Gastroesophageal sphincter (tissue), 4 donors: ENCODE measurements around the gene MED22. TPM values are rescaled to one million over a fixed set of nuclear protein-coding genes. Genes with fewer than 3 reads are reported as not detected.

ENCODE experiments used
- ATAC-seq: fragments of 150-250 bp; one replicate; pipeline ENCODE4 v1.9.1; 2016; ENCODE audit warnings: mild to moderate bottlenecking, moderate library complexity
- H3K27ac ChIP-seq, 4 donors: fragments of 200-600 bp; sonication (generic) in 3 of 4; 1 replicate in 3 of 4; 2 replicates in 1 of 4; pipeline ENCODE4 v1.5.1; 2016 to 2019
- H3K27me3 ChIP-seq: fragments of 200-600 bp; sonication (generic); one replicate; pipeline ENCODE4 v1.5.1; 2019
- H3K36me3 ChIP-seq, 2 donors: fragments of 200-600 bp; sonication (generic); one replicate each; pipeline ENCODE4 v1.5.1; 2019; ENCODE audit warnings: control low read depth in 1 of 2
- H3K4me1 ChIP-seq, 3 donors: fragments of 200-600 bp; sonication (generic); 1 replicate in 2 of 3; 2 replicates in 1 of 3; pipeline ENCODE4 v1.5.1; 2016 to 2019; ENCODE audit warnings: control low read depth in 2 of 3
- H3K4me3 ChIP-seq, 2 donors: fragments of 200-600 bp; sonication (generic); one replicate each; pipeline ENCODE4 v1.5.1; 2019; ENCODE audit warnings: mild to moderate bottlenecking in 1 of 2, moderate library complexity in 1 of 2
- H3K9me3 ChIP-seq, 3 donors: fragments of 200-600 bp; sonication (generic); one replicate each; pipeline ENCODE4 v1.5.1; 2017 to 2019; ENCODE audit warnings: control low read depth in 2 of 3
- CTCF ChIP-seq, 4 experiments: fragments of 200-600 bp in 2 of 4; fragments of 450-650 bp in 2 of 4; sonication (generic) in 1 of 4; IDR thresholded peaks; one replicate each; pipeline ENCODE4 v1.5.1; 2017 to 2019; ENCODE audit warnings: antibody characterized with exemption in 4 of 4, mild to moderate bottlenecking in 2 of 4, moderate library complexity in 2 of 4
- EP300 ChIP-seq: sonication (generic); formaldehyde crosslinking; IDR thresholded peaks from one replicate; pipeline ENCODE4 v1.6.1; 2017; ENCODE audit warnings: antibody characterized with exemption, mild to moderate bottlenecking
- POLR2A ChIP-seq, 2 donors: fragments of 450-650 bp; IDR thresholded peaks; one replicate each; pipeline ENCODE4 v1.6.1; 2017; ENCODE audit warnings: antibody characterized with exemption in 2 of 2, mild to moderate bottlenecking in 2 of 2, moderate library complexity in 1 of 2
- POLR2AphosphoS5 ChIP-seq: sonication (generic); formaldehyde crosslinking; IDR thresholded peaks from one replicate; pipeline ENCODE4 v1.6.1; 2017; ENCODE audit warnings: antibody characterized with exemption
- WGBS, 2 donors: methylation state at CpG; one replicate each; pipeline ENCODE4 v1.1.5; 2018; ENCODE audit warnings: low coverage in 1 of 2; 5-methylcytosine and 5-hydroxymethylcytosine counted together
- total RNA-seq, 4 donors: library from RNA; depleted of rRNA; stranded (reverse); fragments of >200 nt; gene quantifications; one replicate each; pipeline ENCODE4 v1.1.0, GENCODE V29; 2016

The MED22 gene
- total RNA-seq, 4 donors from 2014 or later = 25.1 to 47.3 (median 37.8) TPM

DNA sequence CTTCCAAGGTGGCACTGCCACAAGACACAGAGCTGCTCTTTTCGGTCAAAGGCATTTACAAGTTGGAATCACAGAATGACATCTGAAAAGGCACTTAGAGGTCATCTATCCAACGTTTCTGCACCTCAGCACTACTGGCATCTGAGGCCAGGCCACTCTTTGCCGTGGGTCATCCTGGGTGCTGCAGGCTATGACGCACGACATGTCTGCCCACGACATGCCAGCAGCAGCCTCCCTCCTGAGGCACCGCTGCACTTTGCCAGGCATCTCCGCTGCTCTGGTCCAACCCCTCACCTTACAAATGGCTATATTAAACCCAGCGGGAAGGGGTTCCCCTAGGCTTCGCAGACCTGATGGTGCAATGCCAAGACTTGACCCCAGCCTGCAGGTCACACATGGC lies 19.8 kb upstream of the MED22 start:
- no peaks in the 10 kb centered on the region for H3K9me3 ChIP-seq
- no peaks in the 10 kb centered on the region for H3K27me3 ChIP-seq
- ATAC-seq = no peak
- 58 to 67% methylated on average over 2 to 7 of the region's 10 CpGs for WGBS, 2 donors
- H3K4me3 ChIP-seq = no peak overlapping the region
- peaks cover 0 to 75% of the 10 kb centered on the region in 2 donors for H3K36me3 ChIP-seq
- H3K4me1 ChIP-seq = peaks cover 0 to 64% (median 38%) of the 10 kb centered on the region in 3 donors
- TF ChIP-seq POLR2A (IDR thresholded peaks at IDR 0.05) (no peak), CTCF (IDR thresholded peaks at IDR 0.05) (no peak), EP300 (no peak)
- H3K27ac ChIP-seq = no peak overlapping the region

GRCh38 chr9:133367221-133367620 lies 19.3 kb upstream of the MED22 start:
- Histone ChIP-seq H3K27me3 (no peaks in the 10 kb centered on the region), H3K9me3 (no peaks in the 10 kb centered on the region), H3K27ac (no peak overlapping the region), H3K36me3 (peaks cover 0 to 75% of the 10 kb centered on the region in 2 donors), H3K4me3 (no peak overlapping the region), H3K4me1 (peaks cover 0 to 63% (median 32%) of the 10 kb centered on the region in 3 donors)
- 93% methylated on average over 10 of the region's 22 CpGs; no CpG with 5 or more reads in 1 of the 2 donors for WGBS, 2 donors
- no peak for ATAC-seq
- TF ChIP-seq POLR2A (IDR thresholded peaks at IDR 0.05) (no peak), POLR2AphosphoS5 (no peak), CTCF (IDR thresholded peaks at IDR 0.05) (no peak), EP300 (no peak)

- TF ChIP-seq CTCF (IDR thresholded peaks at IDR 0.05) = no peak
- no peak for TF ChIP-seq EP300
- TF ChIP-seq POLR2AphosphoS5 = no peak
- TF ChIP-seq POLR2A (IDR thresholded peaks at IDR 0.05) = no peak
Observed at GRCh38 chr9:133366435-133366834, 18.5 kb upstream of the MED22 start.

DNA sequence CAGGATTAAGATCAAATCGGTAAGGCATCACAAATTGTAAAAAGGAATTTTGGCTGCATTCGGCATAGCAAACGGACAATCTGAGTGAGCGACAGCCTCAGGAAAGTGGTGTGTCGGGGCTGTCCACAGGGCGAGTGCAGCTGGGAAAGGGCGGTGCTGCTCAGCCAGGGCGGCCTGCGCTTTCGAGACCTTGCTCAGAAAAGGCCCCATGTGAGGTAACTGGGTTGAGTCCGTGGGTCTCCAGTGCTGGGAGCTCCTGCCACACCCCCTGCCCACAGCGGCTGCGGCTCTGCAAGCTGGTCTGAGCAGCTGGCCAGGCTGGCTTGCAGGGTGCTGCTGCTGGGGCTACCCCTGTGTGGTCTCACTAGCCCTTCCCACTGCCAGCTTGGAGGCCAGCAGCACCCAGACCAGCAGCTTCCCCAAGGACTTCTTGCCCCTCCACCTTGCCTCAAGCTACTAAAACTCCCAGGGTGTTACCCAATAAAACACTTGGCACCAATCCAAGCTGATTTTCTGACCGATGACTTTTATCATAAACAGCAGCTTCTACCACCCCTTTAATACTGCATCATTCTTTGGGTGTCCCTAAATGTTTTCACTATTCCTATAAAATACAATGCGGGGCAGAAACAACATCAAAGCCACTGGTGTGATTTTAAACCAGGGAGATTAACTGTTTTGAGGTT lies 14.6 kb upstream of the MED22 start:
- Histone ChIP-seq H3K9me3 (no peaks in the 10 kb centered on the region), H3K4me3 (no peak overlapping the region), H3K27me3 (no peaks in the 10 kb centered on the region), H3K36me3 (peaks cover 0 to 88% of the 10 kb centered on the region in 2 donors), H3K27ac (no peak overlapping the region), H3K4me1 (peaks cover 0 to 37% (median 4%) of the 10 kb centered on the region in 3 donors)
- TF ChIP-seq POLR2AphosphoS5 = no peak
- TF ChIP-seq CTCF (IDR thresholded peaks at IDR 0.05) = no peak
- no peak for TF ChIP-seq POLR2A (IDR thresholded peaks at IDR 0.05)
- TF ChIP-seq EP300 = no peak
- no peak for ATAC-seq
- WGBS, 2 donors = 79 to 80% methylated on average over 7 to 13 of the region's 15 CpGs

More at GRCh38 chr9:133366435-133366834, 18.5 kb upstream of the MED22 start:
- Histone ChIP-seq H3K36me3 (peaks cover 0 to 78% of the 10 kb centered on the region in 2 donors), H3K4me1 (peaks cover 0 to 55% (median 24%) of the 10 kb centered on the region in 3 donors), H3K9me3 (no peaks in the 10 kb centered on the region), H3K4me3 (no peak overlapping the region), H3K27me3 (no peaks in the 10 kb centered on the region), H3K27ac (no peak overlapping the region)
- no CpG with 5 or more reads among the region's 11 CpGs for WGBS, 2 donors
- no peak for ATAC-seq

- Histone ChIP-seq H3K4me1 (peaks cover 0 to 37% (median 11%) of the 10 kb centered on the region in 3 donors), H3K4me3 (no peak overlapping the region), H3K9me3 (no peaks in the 10 kb centered on the region), H3K27ac (no peak overlapping the region), H3K27me3 (no peaks in the 10 kb centered on the region), H3K36me3 (peaks cover 0 to 79% of the 10 kb centered on the region in 2 donors)
- WGBS, 2 donors = 40 to 80% methylated on average over 2 to 9 of the region's 13 CpGs
- no peak for ATAC-seq
- TF ChIP-seq CTCF (IDR thresholded peaks at IDR 0.05) (no peak), EP300 (no peak), POLR2A (IDR thresholded peaks at IDR 0.05) (no peak), POLR2AphosphoS5 (no peak)
Observed at GRCh38 chr9:133361507-133362092, 13.7 kb upstream of the MED22 start.
